Activated T-helper 1 cell treated with anti-CD3 and anti-CD28 coated beads, Interleukin-2, amount 50 U/mL, for 16 hours (primary cell): ENCODE results near the gene LSM8.
"Not testable (repeated sequence)": the region's sequence is repeated elsewhere in the genome, so short reads cannot be mapped to it uniquely, and the experiment has no call there.

Source experiments
- DNase-seq, 2 donors: peaks; one replicate each; pipeline ENCODE4 v3.0.0-alpha.2; 2020; ENCODE audit warnings: low read depth in 1 of 2, low spot score in 1 of 2

LSM8 gene

GRCh38 chr7:118202061-118202460 lies 18.1 kb downstream of the LSM8 start:
- no peak for DNase-seq

GRCh38 chr7:118214051-118214832 lies 30.3 kb downstream of the LSM8 start:
- DNase-seq = peak; percentile 6 to 55

DNA sequence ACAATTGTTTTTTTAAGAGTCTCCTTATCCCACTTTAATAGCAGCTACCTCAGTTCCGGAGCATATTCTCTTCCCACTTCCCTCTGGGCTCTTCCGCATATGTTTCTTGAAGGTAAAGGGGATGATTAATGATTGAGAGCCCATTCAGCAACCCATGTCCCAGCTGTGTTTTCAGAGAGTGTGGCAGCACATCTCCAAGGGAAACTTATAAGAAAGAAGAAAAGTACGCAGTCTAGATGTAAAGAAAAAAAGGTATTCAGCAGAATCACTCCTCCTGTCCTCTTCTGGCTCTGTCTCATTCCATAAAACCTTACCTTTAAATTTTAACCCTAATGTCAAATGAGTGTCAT lies 30.8 kb downstream of the LSM8 start:
- no peak for DNase-seq

- DNase-seq = no peak
Observed at GRCh38 chr7:118217210-118217619, 33.3 kb downstream of the LSM8 start.

GRCh38 chr7:118218413-118219156 lies 34.6 kb downstream of the LSM8 start:
- no peak for DNase-seq

GRCh38 chr7:118219157-118219512 lies 35.2 kb downstream of the LSM8 start:
- no peak for DNase-seq

DNA sequence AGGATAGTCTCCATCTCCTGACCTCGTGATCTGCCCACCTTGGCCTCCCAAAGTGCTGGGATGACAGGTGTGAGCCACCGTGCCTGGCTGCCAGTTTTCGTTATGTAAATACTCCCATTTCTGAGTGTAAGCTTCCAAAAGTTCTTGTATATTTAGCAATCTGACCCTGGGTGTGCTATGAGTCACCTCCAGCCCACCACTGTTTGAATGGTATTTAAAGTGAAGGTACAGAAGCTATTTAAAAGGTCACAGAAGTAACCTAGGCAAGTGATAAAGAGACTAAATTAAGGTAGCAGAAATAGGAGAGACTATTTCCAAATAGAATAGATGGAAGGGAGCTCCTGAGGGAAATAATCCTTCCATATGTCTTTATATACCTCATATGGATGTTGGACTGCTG lies 36.6 kb downstream of the LSM8 start:
- no peak for DNase-seq

GRCh38 chr7:118222591-118222990 lies 38.6 kb downstream of the LSM8 start:
- no peak for DNase-seq

DNA sequence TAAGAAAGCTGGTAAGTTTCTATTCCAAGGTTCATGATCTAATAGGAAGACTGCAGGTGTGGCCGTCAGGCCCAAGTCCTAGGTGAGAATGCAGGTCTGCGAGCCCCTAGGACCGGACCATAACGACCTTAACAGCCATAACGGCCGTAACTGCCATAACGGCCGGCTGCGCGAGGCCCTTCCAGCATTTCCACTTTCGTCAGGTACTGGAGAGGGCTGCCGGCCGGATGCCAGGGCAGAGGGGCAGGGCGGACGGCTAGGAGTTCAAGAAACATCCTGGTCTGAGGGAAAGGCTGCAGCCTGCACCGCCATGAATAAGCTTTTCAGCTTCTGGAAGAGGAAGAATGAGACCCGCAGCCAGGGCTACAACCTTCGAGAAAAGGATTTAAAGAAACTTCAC lies 40.6 kb downstream of the LSM8 start, which contains the start of gene ANKRD7:
TSS of gene ANKRD7 (plus strand) at position 184 of the 400 bp plus-strand sequence. CDS start at position 311, 127 bp downstream.
- no peak for DNase-seq

DNA sequence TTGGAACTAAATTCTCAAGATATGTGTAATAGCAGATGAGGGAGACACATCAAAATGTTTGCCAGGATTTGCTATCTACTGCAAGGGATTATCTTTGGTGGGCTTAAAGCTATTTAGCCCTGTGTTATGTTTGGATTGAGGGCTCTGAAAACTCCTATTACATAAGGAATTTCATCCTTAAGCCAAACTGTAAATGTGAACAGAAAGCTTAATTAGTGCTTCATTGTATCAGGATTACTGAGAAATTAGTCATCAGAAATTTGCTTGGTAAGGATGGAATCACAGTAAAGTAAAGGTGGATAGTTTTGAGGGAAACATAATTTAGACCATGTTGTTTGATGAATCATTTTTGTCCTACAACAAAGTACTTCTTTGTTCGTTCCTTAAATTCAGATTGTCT lies 48.9 kb downstream of the LSM8 start:
- no peak for DNase-seq

- DNase-seq = no peak
Observed at GRCh38 chr7:118233799-118234198, 49.8 kb downstream of the LSM8 start.

GRCh38 chr7:118239014-118239413 lies 55.0 kb downstream of the LSM8 start:
- DNase-seq = no peak

DNA sequence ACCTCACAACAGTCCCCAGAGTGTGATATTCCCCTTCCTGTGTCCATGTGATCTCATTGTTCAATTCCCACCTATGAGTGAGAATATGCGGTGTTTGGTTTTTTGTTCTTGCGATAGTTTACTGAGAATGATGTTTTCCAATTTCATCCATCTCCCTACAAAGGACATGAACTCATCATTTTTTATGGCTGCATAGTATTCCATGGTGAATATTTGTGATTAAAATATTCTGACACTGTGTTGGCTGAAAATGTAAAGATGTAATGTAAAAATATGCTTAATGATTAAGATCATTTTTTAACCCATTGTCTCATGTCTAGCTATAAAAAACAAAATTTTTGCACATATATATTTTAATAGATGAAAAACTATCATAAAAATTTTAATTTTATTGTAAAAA lies 56.4 kb downstream of the LSM8 start:
- DNase-seq = not testable (repeated sequence)
